Mammary epithelial cell (primary cell): ENCODE results near the gene SRGAP2C.
"Not testable (repeated sequence)": the region's sequence is repeated elsewhere in the genome, so short reads cannot be mapped to it uniquely, and the experiment has no call there.

Experiments
- EZH2 ChIP-seq: IDR thresholded peaks from 2 replicates; pipeline ENCODE4 v1.6.1; 2012; ENCODE audit warnings: low read length, inconsistent platforms, borderline replicate concordance
- TF ChIP-seq, protein P1 (sequence below), 2 donors: IDR thresholded peaks in 1 of 2; conservative IDR thresholded peaks in 1 of 2; 2 replicates each; pipeline ENCODE4 v1.5.1; 2011 to 2012; ENCODE audit warnings: inconsistent platforms in 2 of 2, low read length in 2 of 2, mild to moderate bottlenecking in 2 of 2, control low read depth in 1 of 2, low read depth in 1 of 2; ENCODE audit not compliant: insufficient read depth in 1 of 2; ENCODE audit errors: extremely low read depth in 1 of 2

DNA sequence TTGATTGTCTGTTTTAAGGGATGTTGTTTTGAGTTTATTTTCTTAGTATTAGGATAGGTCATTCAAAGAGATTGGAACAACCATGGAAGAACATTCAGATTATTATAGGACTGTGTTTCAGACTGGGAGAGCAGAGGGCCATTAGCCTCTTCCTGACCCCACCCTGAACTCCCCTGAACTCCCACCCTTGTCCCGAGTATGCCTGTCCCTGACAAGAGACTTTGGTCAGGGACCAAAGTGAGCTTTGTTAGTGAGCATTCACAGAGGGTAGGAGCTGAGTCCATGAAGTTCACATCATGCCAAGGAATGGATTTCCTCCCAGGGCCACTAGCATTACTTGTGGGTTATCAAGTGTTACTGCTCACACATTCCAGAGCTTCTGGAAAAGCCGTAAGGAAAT is 172.0 kb downstream of the SRGAP2C start:
- TF ChIP-seq, protein P1, sequence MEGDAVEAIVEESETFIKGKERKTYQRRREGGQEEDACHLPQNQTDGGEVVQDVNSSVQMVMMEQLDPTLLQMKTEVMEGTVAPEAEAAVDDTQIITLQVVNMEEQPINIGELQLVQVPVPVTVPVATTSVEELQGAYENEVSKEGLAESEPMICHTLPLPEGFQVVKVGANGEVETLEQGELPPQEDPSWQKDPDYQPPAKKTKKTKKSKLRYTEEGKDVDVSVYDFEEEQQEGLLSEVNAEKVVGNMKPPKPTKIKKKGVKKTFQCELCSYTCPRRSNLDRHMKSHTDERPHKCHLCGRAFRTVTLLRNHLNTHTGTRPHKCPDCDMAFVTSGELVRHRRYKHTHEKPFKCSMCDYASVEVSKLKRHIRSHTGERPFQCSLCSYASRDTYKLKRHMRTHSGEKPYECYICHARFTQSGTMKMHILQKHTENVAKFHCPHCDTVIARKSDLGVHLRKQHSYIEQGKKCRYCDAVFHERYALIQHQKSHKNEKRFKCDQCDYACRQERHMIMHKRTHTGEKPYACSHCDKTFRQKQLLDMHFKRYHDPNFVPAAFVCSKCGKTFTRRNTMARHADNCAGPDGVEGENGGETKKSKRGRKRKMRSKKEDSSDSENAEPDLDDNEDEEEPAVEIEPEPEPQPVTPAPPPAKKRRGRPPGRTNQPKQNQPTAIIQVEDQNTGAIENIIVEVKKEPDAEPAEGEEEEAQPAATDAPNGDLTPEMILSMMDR (conservative IDR thresholded peaks at IDR 0.05 in 1 of 2, IDR thresholded peaks at IDR 0.05 in 1 of 2; ENCODE audit: extremely low read depth in 1 of 2, insufficient read depth in 1 of 2, low read depth in 1 of 2, low read length in 2 of 2), result not testable (repeated sequence)
- not testable (repeated sequence) for TF ChIP-seq EZH2
